ENCODE measurements around the gene DOLPP1.
A peak's percentile ranks its signal among the peaks of the same experiment; 100 is the strongest.
"Not testable (repeated sequence)": the region's sequence is repeated elsewhere in the genome, so short reads cannot be mapped to it uniquely, and the experiment has no call there.

Gene DOLPP1, protein sequence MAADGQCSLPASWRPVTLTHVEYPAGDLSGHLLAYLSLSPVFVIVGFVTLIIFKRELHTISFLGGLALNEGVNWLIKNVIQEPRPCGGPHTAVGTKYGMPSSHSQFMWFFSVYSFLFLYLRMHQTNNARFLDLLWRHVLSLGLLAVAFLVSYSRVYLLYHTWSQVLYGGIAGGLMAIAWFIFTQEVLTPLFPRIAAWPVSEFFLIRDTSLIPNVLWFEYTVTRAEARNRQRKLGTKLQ

DNA sequence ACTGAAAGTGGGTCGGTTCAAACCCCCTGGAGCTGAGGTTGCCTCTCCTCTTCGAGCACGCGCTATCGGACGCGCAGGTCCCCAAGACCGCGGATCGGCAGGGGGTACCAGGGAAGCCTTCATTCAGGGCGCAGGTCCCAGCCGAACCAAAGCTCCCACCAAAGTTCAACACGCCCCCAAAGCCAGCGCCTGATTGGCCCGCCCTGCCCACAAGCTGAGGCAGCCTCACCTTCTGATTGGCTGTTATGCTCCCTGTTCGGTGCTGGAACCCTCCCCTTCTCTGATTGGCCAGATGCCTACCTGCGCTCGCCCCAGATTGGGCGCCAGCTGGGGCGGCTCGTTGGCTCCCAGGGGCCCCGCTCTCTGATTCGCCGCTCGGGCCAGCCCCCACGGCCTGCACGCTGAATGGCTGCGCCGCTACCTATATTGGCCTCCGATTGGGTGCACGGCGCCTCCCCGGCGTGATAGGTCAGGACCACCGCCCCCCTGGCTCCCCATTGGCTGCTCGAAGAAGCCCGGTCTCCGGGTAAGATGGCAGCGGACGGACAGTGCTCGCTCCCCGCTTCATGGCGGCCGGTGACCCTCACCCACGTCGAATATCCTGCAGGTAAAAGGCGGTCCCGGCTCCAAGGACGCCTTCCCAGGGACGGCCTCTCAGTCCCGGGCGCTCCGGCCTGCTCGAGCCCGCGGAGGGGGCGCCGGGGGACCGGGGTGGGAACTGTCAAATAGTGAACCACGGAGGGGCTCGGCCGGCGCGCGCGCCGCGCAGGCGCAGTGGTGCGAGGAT is at the start of gene DOLPP1:
DOLPP1 (plus strand) TSS at position 511 of the 787 bp plus-strand sequence; CDS start at position 532, 21 bp downstream.
- H3K27ac ChIP-seq: peak within 1 kb of the TSS; percentile 35 to 85 (median 71); a peak in 21 of 22 replicates
- peaks cover 34 to 45% (median 41%) of the 10 kb centered on the region in 10 experiments for H3K4me1 ChIP-seq
- H3K9ac ChIP-seq: peak within 1 kb of the TSS; percentile 75 to 88 (median 85)
- peak within 1 kb of the TSS; percentile 90 to 100 (median 98) for H3K4me2 ChIP-seq
- H3K4me3 ChIP-seq: peak within 1 kb of the TSS; percentile 65 to 86 (median 76)
- H3K9me3 ChIP-seq (replicated peaks in 1 of 11): no peaks in the 10 kb centered on the region
- no peaks in the 10 kb centered on the region for H3K27me3 ChIP-seq
- H4K20me1 ChIP-seq: peaks cover 0 to 42% (median 31%) of the 10 kb centered on the region in 11 experiments; a peak in 16 of 22 replicates
- no peak for TF ChIP-seq Cebpa-rat (IDR thresholded peaks at IDR 0.05)
- H3K36me3 ChIP-seq: peaks cover 11 to 34% (median 20%) of the 10 kb centered on the region in 11 experiments

GRCh38 chr9:129031514-129031913 is 49.4 kb upstream of the DOLPP1 start:
- no peak for TF ChIP-seq Cebpa-rat (IDR thresholded peaks at IDR 0.05)
- no peak overlapping the region for H3K4me3 ChIP-seq
- H3K4me1 ChIP-seq: peaks cover 26 to 40% (median 32%) of the 10 kb centered on the region in 10 experiments
- no peak overlapping the region for H3K4me2 ChIP-seq
- no peak overlapping the region for H3K27ac ChIP-seq
- H3K36me3 ChIP-seq: no peaks in the 10 kb centered on the region
- H3K27me3 ChIP-seq: no peaks in the 10 kb centered on the region
- peaks cover 0 to 14% (median 0%) of the 10 kb centered on the region in 11 experiments; a peak in 5 of 22 replicates for H4K20me1 ChIP-seq
- H3K9ac ChIP-seq: no peak overlapping the region
- H3K9me3 ChIP-seq (replicated peaks in 1 of 11): no peaks in the 10 kb centered on the region

DNA sequence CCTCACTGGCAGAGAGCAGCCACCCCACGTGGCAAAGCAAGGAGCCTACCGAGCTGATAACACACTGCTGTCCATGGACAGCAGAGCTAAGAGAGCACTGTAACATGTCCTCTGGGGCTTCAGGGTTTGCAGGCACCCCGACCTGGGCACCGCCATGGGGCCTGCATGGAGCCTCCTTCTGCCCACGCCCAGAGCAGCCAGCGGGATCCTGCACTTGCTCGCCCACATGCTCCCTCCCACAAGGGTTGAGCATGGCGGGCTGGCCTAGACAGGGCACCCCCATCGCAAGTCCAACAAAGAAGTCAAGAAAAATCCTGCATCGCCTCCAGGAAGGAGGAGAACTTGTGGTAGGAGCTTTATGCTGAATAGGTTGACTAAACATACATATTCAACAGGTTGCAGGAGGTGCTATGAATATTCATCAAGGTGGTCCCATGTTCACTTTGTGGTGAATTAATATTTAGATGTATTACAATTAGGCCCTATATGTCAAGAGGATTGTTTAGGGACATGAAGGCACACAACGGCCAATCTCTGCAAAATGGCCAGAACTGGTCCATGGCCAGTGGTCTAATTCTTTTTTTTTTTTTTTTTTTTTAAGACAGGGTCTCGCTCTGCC is 48.3 kb upstream of the DOLPP1 start:
- Histone ChIP-seq H3K9me3 (replicated peaks in 1 of 11) (no peaks in the 10 kb centered on the region), H3K4me3 (no peak overlapping the region), H3K4me1 (peaks cover 21 to 37% (median 28%) of the 10 kb centered on the region in 10 experiments), H3K27ac (no peak overlapping the region), H4K20me1 (peaks cover 0 to 13% (median 10%) of the 10 kb centered on the region in 11 experiments; a peak in 17 of 22 replicates), H3K36me3 (no peaks in the 10 kb centered on the region), H3K4me2 (no peak overlapping the region), H3K9ac (no peak overlapping the region), H3K27me3 (no peaks in the 10 kb centered on the region)
- TF ChIP-seq Cebpa-rat (IDR thresholded peaks at IDR 0.05): no peak

- no peak for TF ChIP-seq Cebpa-rat (IDR thresholded peaks at IDR 0.05)
- Histone ChIP-seq H3K27me3 (no peaks in the 10 kb centered on the region), H3K4me3 (no peak overlapping the region), H3K27ac (no peak overlapping the region), H3K9ac (no peak overlapping the region), H4K20me1 (peaks cover 0 to 17% (median 16%) of the 10 kb centered on the region in 11 experiments; a peak in 17 of 22 replicates), H3K36me3 (no peaks in the 10 kb centered on the region), H3K9me3 (replicated peaks in 1 of 11) (no peaks in the 10 kb centered on the region), H3K4me1 (peaks cover 26 to 40% (median 32%) of the 10 kb centered on the region in 10 experiments), H3K4me2 (no peak overlapping the region)
Observed at GRCh38 chr9:129033216-129033615, 47.7 kb upstream of the DOLPP1 start.

GRCh38 chr9:129035838-129036237 is 45.1 kb upstream of the DOLPP1 start:
- H3K36me3 ChIP-seq: peaks cover 5 to 16% (median 12%) of the 10 kb centered on the region in 11 experiments; a peak in 21 of 22 replicates
- peak overlapping the region; percentile 58 to 90 (median 73) for H3K4me2 ChIP-seq
- not testable (repeated sequence) for H3K9me3 ChIP-seq (replicated peaks in 1 of 11); H3K27me3 ChIP-seq
- H3K4me3 ChIP-seq: peak overlapping the region; percentile 50 to 98 (median 92); a peak in 19 of 20 replicates
- H4K20me1 ChIP-seq: peaks cover 0 to 41% (median 30%) of the 10 kb centered on the region in 11 experiments; a peak in 17 of 22 replicates
- peaks cover 25 to 33% (median 27%) of the 10 kb centered on the region in 10 experiments for H3K4me1 ChIP-seq
- peak overlapping the region; percentile 57 to 91 (median 72) for H3K9ac ChIP-seq
- peak overlapping the region in 10 of 11 experiments; percentile 31 to 72 (median 52); a peak in 18 of 22 replicates for H3K27ac ChIP-seq

DNA sequence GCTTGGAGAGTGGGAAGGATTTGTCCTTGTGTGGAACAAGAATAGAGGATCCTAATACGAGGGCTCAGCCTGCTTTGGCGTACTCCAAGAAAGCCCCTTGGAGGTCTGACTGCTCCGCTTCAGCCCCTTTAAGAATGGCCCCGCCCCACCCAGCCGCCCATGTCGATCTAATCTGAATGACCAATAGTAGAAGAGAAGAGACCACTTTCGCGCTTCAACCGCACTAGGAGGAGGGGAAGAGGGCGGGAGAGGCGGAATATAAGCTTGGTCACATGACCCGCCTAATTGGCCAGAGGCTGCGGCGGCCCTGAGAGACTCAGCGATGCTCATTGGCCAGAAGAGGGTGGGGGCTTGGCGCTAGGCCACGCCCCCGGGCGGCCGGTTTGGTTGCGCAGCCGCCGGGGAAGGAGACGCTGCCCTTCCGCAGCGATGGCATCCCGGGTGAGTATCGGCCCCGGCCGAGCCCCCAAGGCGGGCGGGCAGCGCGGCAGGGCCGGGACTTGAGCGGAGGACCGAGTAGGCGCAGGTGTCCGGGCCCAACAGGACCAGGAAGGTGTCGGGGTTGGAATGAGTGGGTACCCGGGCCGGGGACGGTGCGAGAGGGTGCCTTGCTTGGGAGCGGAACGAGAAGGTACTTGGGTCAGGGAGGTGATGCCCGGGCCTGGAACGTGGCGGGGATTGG is 44.5 kb upstream of the DOLPP1 start, which contains the start of gene MIGA2:
MIGA2 (plus strand) TSS at position 386 of the 682 bp plus-strand sequence. CDS start 3,969 bp downstream, outside the sequence.
- H3K27me3 ChIP-seq: no peaks in the 10 kb centered on the region
- peaks cover 25 to 33% (median 27%) of the 10 kb centered on the region in 10 experiments for H3K4me1 ChIP-seq
- peaks cover 10 to 22% (median 17%) of the 10 kb centered on the region in 11 experiments for H3K36me3 ChIP-seq
- peak within 1 kb of the TSS; percentile 31 to 84 (median 75); a peak in 21 of 22 replicates for H3K27ac ChIP-seq
- no peaks in the 10 kb centered on the region for H3K9me3 ChIP-seq (replicated peaks in 1 of 11)
- H3K4me3 ChIP-seq: peak within 1 kb of the TSS; percentile 85 to 98 (median 94)
- H3K4me2 ChIP-seq: peak within 1 kb of the TSS; percentile 86 to 99 (median 97)
- H4K20me1 ChIP-seq: peaks cover 0 to 44% (median 30%) of the 10 kb centered on the region in 11 experiments; a peak in 17 of 22 replicates
- H3K9ac ChIP-seq: peak within 1 kb of the TSS; percentile 72 to 91 (median 86)
- TF ChIP-seq Cebpa-rat (IDR thresholded peaks at IDR 0.05): no peak

DNA sequence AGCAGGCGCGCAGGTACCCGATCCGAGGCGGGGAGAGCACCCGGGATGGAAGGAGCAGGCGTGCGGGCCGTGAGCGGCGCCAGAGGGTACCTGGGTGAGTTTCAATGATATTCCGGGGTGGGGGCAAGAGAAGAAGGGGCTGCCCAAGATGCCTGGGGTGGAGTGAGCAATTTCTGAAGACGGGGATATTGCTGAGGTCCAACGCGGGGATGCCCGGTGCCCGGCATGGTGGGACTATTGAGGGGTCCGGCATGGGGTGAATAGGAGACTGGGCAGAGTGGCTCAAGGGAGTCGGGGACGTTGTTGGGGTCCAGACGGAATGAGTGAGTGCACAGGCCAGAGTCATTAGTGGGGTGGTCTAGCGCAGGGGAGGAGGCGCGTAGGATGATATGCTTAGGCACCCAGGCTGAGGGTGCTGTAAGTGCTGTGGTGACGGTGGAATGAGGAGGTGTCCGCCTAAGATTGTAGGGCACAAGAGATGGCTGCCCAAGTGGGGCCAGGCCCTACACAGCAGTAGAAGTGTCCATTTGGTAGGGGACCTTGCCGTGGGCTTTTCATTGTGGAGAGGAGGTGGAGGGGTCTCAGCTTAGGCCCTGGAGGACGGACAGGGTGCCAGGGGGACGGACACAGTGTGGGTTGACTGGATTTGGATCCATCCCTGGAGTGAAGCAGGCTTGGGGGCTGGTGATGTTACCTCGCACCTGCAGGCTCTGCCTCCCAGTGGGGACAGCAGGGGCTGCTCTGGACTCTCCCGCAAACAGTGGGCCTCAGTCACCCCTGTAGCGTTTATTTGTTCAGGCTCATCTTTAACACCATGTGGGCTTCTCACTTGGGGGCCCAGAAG is 43.8 kb upstream of the DOLPP1 start:
- Histone ChIP-seq H3K36me3 (peaks cover 18 to 30% (median 25%) of the 10 kb centered on the region in 11 experiments), H3K27me3 (no peaks in the 10 kb centered on the region), H3K9ac (peak overlapping the region; percentile 72 to 91 (median 86)), H3K27ac (peak overlapping the region; percentile 8 to 84 (median 75); a peak in 21 of 22 replicates), H3K9me3 (replicated peaks in 1 of 11) (no peaks in the 10 kb centered on the region), H3K4me2 (peak overlapping the region; percentile 86 to 99 (median 97)), H3K4me3 (peak overlapping the region; percentile 85 to 98 (median 94)), H4K20me1 (peaks cover 0 to 52% (median 35%) of the 10 kb centered on the region in 11 experiments; a peak in 18 of 22 replicates), H3K4me1 (peaks cover 25 to 33% (median 27%) of the 10 kb centered on the region in 10 experiments)
- no peak for TF ChIP-seq Cebpa-rat (IDR thresholded peaks at IDR 0.05)
